Stimulated activated CD8-positive, alpha-beta memory T cell treated with anti-CD3 and anti-CD28 coated beads, Interleukin-7, amount 100 ng/mL, for 4 hours (primary cell): ENCODE results near the gene PTPRE.
"Not testable (repeated sequence)": the region's sequence is repeated elsewhere in the genome, so short reads cannot be mapped to it uniquely, and the experiment has no call there.

Source experiments
- DNase-seq, 2 donors: peaks; one replicate each; pipeline ENCODE4 v3.0.0-alpha.2; 2020; ENCODE audit warnings: low read depth in 2 of 2

Gene PTPRE

DNA sequence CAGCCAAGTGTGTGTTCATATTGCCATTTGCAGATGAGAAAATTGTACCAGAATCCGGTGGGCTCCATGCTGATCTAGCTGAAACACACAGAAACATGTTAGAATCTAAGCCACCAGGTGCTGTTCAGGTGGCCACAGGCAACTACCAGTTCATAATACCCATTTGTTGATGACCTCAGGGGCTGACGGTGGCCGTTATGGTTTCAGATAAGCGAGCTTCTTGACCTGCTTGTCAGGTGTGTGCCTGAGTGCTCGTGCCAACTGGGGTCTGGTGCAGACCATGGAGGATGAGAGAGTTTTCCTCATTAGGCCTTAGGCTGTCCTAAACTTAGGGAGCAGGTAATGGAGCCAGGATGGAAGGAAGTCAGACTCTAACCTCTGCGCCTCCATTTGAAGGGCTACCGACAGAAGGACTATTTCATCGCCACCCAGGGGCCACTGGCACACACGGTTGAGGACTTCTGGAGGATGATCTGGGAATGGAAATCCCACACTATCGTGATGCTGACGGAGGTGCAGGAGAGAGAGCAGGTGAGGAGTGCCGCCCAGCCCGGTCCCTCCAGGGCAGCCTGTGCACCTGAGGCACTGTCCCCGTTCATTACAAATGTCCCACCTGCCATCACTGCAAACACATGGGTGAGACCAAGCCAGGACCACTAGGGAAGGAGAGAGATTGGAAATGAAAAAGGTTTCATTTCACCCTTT lies 166.2 kb downstream of the PTPRE start:
- DNase-seq: no peak

DNA sequence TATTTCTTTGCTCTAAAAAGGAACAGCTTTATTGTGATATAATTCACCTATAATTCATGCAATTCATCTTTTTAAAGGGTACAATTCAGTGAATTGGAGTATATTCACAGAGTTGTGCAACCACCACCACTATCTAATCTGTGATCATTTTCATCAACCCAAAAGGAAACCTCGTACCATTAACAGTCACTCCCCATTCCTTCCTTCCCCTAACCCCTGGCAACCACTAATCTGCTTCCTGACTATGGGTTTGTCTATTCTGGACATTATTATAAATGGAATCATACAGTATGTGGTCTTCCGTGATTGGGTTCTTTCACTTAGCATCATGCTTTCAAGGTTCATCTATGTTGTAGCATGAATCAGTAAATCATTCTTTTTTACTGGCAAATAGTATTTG lies 167.0 kb downstream of the PTPRE start:
- no peak for DNase-seq

DNA sequence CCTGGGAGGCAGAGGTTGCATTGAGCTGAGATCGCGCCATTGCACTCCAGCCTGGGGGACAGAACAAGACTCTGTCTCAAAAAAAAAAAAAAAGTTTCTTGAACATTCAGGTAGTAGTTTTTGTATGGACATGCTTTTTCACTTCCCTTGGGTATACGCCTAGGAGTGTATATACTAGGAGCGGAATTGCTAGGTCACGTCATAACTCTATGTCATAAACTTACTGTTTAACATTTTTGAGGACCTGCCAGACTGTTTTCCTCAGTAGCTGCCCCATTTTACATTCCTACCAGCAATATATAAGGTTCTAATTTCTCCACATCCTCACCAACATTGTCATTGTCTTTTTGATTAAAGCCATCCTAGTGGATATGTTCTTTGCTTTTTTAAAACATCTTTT lies 167.7 kb downstream of the PTPRE start:
- no peak for DNase-seq

DNA sequence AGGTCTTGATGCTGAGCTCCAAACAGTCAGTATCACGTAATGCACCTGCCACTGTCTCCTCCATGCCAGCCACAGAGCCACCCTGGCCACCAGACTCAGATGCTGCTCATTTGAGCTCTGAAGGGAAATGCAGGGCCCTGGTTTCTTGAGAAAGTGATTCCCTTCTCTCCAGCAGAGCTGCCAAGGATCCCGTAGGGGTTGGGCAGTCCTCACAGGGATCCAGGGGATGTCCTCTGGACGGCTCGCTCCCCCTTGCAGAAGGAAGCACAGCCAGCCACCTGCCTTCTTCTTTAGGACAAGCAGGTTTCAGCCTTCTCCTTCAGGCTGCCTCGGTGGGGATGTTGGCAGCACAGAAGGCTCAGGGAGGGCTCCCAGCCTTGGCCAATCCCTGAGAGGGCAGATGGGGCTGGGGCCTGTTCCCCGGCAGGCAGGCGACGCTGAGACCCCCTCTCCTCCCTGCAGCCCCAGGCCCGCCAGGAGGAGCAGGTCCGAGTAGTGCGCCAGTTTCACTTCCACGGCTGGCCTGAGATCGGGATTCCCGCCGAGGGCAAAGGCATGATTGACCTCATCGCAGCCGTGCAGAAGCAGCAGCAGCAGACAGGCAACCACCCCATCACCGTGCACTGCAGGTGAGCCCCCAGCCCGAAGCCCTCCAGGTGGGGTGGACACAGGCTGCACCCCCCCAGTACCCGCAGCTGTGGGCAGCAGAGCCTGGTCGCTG lies 170.4 kb downstream of the PTPRE start:
- DNase-seq: no peak

DNA sequence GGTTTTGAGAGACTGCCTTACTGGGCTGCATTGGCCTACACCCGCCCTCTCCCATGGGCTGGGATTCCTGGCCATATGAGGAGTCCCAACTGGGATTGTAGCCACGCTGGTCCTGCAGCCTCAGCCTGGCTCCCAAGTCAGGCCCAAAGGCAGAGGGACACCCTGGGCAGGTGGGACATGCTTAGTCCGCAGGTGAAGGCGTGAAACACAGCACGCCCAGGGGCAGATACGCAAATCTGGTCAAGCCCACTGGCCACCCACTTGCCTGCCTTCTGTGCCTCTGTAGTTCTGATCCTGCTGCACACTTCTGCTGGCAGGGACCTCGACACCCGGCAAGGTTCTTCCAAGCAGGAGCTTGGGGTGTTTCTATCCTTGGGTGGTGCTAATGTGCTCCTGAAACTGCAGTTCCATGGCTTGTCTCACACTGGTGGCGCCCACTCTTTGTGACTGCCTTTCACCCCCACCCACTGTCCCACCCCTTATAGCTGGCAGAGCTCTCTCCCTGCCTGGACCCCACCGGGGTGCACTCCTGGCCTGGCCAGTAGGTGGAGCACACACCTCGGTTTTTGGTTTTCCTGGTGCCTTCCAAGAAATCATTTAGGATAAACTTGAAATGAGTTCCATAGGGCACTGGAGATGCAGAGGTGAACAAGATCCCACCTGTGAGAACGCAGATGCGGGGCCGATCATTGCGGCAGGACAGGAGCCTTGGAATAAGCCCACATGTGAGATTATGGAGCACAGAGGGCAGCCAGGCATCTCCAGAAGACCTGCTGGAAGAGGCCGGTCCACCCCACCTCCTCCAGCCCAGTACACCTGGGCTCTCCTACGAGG lies 171.4 kb downstream of the PTPRE start:
- no peak for DNase-seq

DNA sequence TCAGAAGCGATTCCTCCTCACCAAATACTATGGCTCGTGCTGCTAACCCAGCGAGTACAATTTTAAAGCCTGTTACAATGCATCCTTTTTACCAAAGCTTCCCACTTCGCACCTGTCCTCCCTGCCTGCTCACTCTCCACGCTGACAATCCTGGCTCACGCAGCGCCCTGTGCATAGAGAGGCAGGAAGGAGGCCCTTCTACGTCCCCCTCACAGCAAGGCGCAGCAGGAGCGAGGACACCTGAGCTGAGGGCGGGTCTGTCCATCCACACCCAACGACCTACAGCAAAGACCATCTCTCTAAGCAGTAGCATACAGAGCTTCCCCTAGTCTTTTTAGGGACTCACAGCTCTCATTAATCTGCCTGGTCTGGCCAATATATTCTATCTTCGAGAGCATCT lies 173.3 kb downstream of the PTPRE start:
- no peak for DNase-seq

DNA sequence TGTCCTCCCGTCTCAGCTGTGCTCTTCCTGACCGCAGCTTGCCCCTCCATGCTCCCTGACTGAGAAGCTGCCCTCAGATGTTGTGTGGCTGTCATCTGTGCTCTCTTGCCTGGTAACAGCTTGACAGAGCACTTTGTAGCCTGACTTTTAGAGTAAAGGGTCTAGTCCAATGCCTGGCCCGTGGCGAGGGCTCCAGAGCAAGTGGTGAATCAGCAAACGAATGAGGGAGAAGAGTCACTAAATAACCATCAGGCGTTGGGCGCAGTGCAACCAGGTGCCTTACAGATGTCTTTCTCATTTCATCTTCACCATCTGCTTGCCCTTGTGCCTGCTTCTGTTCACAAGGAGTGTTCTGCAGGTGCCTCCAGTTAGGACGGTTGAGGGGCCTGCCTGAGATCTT lies 173.7 kb downstream of the PTPRE start:
- no peak for DNase-seq

DNA sequence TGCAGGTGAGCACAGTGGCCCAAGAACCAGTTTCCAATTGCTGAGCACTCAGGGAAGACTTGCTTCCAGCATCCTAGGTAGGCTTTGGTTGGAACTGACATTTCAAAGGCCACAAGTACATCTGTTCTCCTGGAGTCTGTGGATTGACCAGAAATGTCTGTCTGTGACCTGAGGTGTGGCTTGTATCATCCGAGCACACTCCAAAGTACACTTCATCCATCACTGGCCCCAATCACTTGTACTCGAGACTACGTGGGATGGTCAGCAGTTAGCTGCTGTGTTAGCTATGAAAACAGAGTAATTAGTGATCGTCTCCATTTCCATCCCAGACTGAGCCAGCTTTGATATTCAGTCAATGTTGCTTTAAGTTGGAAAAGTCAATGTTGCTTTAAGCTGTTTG lies 174.3 kb downstream of the PTPRE start:
- no peak for DNase-seq

DNA sequence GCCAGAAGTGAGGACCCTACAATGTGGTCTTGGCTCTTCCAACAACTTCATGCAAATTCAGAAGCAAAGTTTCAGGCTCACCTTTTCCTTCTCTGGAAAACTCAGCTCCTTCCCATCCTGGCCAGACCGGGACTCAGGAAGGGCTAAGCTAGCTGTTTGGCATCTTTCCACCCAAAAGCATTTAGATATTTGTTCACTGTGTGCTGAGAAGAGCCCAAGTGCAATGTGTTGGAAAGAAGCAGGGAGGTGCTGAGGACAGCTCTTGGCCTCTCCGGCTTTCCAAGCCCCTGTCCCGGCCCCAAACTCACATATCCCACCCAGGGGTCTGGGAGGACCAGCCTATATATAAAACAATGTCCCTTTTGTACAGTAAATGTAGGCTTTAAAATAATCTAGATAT lies 174.8 kb downstream of the PTPRE start:
- DNase-seq: no peak

DNA sequence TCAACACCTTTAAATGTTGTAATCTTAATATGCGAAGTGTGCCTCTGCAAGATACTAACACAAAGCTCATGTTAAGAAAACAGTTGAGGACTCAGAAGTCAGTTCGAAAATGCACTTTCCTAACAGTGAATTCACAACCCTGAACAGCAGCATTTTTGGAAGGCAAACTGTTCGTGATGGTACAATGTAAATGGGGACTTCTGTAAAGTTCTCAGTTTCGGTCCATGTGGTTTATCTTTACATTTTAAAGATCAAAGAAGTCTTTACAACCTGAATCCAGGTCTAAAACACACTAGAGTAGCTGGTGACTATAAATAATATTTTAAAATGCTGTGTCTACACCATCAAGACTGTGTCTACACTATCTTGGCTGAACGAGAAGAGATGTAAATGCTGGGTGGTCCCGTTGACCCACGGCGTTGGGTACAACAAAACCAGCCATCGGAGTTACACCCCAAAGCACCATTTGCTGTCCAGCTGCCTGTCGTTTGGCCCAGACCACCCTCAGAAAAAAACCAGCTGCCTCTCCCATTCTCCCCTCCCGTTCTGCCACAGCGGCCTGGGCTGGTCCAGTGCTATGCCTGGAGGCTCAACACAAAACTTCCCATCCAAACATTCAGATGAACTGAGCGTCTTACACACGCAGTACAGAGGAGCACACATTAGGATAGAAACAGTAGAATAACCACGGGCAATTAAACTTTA lies 176.4 kb downstream of the PTPRE start:
- no peak for DNase-seq

DNA sequence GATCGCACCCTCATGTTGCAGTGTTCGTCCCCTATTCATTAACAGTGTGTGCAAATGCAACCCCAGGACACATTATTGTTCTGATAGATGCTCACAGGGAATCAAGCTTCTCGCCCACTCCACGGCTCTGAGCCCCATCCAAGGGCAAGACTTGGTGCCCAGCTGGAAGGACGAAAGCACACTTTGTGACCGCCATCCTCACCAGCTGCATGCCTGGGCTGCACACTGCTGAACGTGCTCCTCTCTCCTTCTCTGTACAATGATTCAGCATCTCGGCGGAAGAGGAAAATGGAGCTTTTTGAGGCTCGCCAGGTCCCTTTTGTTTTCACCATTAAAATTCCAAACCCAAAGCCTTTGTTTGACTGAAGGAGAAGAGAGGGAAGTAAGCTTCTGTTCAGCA lies 177.5 kb downstream of the PTPRE start:
- DNase-seq: no peak

DNA sequence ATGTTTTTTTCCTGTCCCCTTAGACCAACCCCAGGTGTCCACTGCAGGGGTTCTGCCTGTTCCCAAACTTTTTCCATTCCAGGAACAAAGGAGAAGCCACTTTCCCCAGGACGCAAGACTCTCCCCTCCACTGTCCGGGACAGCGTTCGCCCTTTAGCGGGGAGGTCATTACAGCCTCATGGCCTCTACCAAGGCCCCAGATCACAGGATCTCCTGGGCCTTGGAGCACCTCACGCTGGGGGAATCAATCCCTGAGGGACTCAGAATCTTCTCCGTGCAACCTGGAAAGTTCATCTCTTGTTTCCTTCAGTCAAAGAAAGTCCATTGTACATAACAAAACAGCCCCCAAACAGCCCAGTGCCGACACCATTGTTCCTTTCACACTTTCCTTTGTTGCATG lies 178.1 kb downstream of the PTPRE start:
- DNase-seq: no peak

DNA sequence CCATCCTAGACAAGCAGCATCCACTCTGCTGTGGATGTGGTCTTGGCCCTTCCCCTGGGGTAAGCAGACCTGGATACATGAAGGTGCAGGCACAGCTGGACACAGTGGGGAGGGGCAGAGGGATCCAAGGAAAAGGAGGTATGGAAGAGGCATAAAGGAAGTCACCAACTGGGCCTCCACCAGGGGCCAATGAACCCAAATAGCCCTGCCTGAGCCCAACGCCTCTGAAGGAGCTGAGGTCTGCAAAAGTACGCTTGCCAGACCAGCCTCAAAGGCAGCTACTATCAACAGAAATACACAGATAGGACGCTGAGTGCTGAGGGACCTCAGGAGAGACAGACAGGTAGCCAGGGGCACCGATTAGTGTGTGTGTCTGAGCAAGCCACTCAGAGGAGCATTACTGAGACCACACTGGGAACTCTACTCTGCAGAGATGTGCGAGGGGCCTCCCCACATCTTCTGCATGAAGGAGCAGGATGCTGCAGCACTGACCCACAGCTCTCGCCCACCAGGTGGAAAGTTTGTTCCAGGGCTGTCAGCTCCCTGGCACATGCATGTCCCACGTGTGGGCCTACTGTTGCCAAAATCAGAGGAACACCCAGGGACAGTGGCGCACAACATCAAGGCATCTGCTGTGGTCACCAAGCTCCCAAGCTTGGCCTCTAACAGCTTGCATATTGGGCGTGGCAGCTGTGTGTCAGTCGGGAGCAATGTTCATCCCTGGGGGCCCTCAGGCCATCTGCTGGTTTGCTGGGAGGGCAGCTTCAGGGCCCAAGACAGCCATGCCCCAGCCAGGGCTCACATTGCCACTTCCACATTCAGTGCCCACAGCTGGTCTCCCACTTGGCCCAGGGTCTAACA lies 179.3 kb downstream of the PTPRE start:
- DNase-seq: no peak

DNA sequence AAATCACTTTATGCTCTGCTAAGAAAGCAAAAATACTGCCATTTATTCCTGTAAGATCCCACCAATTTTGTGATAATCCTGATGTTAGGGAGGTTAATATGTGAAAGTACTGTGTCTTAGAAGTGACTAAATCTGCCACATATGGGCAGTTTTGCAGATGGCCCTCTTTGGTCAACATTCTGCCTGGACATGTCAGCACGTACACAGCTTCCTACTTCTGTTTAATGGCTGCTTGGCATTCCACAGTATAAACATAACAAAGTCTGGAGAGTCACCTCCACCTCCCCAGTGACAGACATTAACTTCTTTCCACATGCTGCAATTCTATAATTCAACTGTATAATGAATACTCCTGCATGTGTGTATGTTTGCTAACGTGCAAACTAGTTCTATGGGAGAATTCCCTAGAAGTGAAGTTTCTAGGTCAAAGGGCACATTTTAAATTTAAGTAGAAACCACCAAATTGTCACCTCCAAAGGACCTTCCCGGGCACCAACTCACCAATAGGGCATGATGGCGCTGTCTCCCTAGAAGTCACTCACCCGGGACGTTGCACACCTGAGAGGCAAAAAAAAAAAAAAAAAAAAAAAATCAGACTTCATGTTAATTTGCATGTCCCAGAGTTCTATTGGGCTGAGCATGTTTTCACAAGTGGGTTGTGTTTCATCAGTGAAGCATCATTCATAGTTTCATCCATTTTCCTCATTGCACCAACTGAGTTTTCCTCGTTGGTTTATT lies 180.4 kb downstream of the PTPRE start:
- no peak for DNase-seq

DNA sequence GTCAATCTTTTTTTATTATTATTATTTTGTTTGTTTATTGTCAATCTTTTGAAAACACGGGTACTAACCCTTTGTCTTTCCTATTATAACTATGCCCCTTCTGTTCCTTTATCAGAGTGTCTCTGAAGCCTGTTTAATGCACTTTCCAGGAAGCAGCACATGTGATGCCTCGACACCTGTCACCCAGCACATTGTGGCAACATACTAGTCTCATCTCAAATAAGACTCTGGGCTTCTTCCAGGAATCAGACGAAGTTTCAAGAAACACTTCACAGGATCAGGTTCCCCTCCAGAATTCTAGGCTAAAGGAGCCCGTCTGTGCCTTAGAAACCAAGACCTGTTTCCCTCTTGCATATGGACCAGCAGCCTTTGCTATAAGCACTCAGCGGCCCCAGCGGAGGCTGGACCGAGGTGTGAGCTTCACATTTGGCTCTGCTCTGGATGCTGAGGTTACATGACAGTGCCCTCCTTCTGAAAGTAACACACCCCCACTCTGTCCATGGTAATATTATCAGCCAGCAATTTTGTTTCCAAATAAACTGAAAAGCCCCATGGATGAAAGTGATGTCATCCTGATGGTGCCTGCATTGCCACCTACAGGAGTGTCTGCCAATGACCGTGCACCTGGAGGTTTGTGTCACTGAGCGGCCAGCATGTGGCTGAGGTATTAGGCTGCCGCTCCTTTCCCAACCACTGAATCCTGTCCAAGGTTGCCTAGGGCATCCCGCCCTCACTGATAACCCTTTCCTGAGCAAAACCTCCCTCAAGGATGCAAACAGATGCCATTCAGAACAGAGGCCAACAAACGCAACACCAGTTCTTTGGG lies 181.2 kb downstream of the PTPRE start:
- DNase-seq: no peak

DNA sequence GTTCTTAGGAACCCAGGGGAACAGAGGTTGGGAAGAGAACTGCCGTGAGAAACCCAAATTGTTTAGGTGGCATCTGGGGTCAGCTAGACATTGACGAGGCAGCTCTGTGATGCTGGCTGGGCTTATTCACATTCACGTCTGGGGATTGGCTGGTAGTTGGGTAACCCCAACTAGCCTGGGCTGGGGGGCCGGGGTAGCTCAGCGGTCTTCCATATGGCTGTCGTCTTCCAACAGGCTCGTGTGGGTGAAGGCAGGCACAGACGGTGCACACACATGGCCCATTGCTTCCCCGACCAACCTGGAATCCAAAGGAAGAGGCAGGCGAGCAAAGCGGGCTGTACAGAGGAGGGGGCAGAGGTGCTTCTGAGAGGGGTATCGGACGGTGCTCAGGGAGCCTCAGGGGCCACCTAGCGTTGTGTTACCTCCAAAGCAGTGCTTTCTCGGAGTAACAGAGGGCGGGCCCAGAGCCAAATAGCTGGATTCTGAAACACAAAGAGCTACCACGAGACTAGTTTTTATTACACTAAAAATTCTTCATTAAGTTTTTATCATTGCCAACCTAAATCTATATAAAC lies 184.8 kb downstream of the PTPRE start:
- no peak for DNase-seq

DNA sequence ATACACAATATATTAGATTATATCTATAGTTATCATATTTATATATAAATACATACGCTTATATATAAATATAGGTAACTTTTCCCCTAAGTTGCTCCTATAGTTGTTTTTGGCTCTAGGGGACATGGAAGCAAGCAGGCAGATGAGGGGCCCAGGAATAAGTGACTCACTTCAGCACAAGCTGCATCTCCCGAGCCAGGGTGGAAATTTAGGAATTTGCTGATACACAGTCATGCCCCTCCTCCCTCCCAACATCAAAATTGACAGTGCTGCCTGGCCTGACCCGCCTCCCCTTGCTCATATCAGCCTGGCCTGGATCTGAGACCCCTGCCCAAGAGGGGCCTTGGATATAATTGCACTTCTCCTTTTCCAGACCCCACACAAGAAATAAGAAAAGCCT lies 185.6 kb downstream of the PTPRE start:
- no peak for DNase-seq

DNA sequence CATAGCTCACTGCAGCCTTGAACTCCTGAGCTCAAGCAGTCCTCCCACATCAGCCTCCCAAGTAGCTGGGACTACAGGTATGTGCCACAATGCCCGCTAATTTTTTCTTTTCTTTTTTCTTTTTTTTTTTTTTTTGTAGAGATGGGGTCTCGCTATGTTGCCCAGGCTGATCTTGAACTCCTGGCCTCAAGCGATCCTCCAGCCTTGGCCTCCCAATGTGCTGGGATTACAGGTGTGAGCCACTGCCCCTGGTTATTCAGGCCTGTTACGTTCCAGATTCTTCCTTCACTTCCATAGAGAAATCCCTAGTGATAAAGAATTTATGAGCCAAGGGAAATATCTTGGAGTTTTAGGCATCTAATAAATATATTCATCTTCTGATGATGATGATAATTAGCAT lies 187.7 kb downstream of the PTPRE start:
- DNase-seq: not testable (repeated sequence)
